H1 (cell line): Measurements from ENCODE around the gene MFAP3L. TPM values are rescaled to one million over a fixed set of nuclear protein-coding genes. Genes with fewer than 3 reads are reported as not detected.

ENCODE experiments used
- CTCF ChIA-PET: fragments of 300-600 bp; sonication (Branson Sonifier 250); formaldehyde crosslinking; loops from one replicate; lab custom pipeline; 2021; ENCODE audit not compliant: partially characterized antibody; lab: Charles Lee
- POLR2A ChIA-PET: fragments of 300-600 bp; sonication (Branson Sonifier 250); formaldehyde crosslinking; loops from one replicate; lab custom pipeline; 2021; ENCODE audit warnings: inconsistent platforms; ENCODE audit not compliant: partially characterized antibody; lab: Charles Lee
- DNase-seq, 2 experiments: peaks; one replicate each; pipeline versions ENCODE4 v3.0.0 to v3.0.0-alpha.2; 2010 to 2022; ENCODE audit warnings: low spot score in 2 of 2, low read depth in 1 of 2, mixed read lengths in 1 of 2
- FAIRE-seq: peaks from 2 replicates; lab custom pipeline; 2011; peaks lifted over from hg19 to GRCh38; lab: Jason Lieb, UNC
- H2AFZ ChIP-seq: 2 replicates; pipeline ENCODE4 v1.8.1; 2012; ENCODE audit warnings: low read length, inconsistent platforms
- H2AK5ac ChIP-seq: 2 replicates; pipeline ENCODE4 v1.6.1; 2013; ENCODE audit warnings: low read depth, low read length
- H2BK120ac ChIP-seq: replicated peaks from 2 replicates; pipeline ENCODE3; 2013; ENCODE audit warnings: low read depth, low read length, inconsistent platforms
- H2BK12ac ChIP-seq: 2 replicates; pipeline ENCODE4 v1.6.1; 2013; ENCODE audit warnings: low read depth, low read length
- H2BK15ac ChIP-seq: 2 replicates; pipeline ENCODE4 v1.6.1; 2013; ENCODE audit warnings: low read length
- H2BK20ac ChIP-seq: 2 replicates; pipeline ENCODE4 v1.6.1; 2013; ENCODE audit warnings: low read length
- H2BK5ac ChIP-seq: 2 replicates; pipeline ENCODE4 v1.6.1; 2013; ENCODE audit warnings: low read depth, low read length
- H3K14ac ChIP-seq: 2 replicates; pipeline ENCODE4 v1.6.1; 2013; ENCODE audit warnings: inconsistent platforms; ENCODE audit not compliant: insufficient read length
- H3K18ac ChIP-seq: 2 replicates; pipeline ENCODE4 v1.6.1; 2013; ENCODE audit warnings: low read length; ENCODE audit errors: extremely low read depth
- H3K23ac ChIP-seq: 2 replicates; pipeline ENCODE4 v1.6.1; 2013; ENCODE audit warnings: inconsistent platforms; ENCODE audit not compliant: insufficient read length
- H3K23me2 ChIP-seq: 2 replicates; pipeline ENCODE4 v1.6.1; 2013; ENCODE audit warnings: low read depth, low read length
- H3K27ac ChIP-seq: 2 replicates; pipeline ENCODE4 v1.6.1; 2011; ENCODE audit warnings: low read depth, low read length, inconsistent platforms
- H3K27me3 ChIP-seq, 4 experiments: replicated peaks in 1 of 4; 1 replicate in 1 of 4; 2 replicates in 3 of 4; pipeline versions ENCODE4 v1.6.1 to v1.8.1; 2011 to 2013; ENCODE audit warnings: low read length in 3 of 4, mild to moderate bottlenecking in 3 of 4, inconsistent platforms in 2 of 4, mixed read lengths in 2 of 4, moderate library complexity in 1 of 4; ENCODE audit not compliant: control insufficient read depth in 3 of 4, insufficient read depth in 3 of 4; ENCODE audit errors: extremely low read depth in 1 of 4
- H3K36me3 ChIP-seq, 4 experiments: 2 replicates each; pipeline versions ENCODE4 v1.6.1 to v1.8.1; 2011 to 2013; ENCODE audit warnings: mild to moderate bottlenecking in 4 of 4, low read length in 3 of 4, moderate library complexity in 2 of 4, control low read depth in 1 of 4, inconsistent platforms in 1 of 4; ENCODE audit not compliant: insufficient read depth in 4 of 4, control insufficient read depth in 2 of 4
- H3K4ac ChIP-seq: replicated peaks from 2 replicates; pipeline ENCODE3; 2013; ENCODE audit warnings: low read length, low read depth, mixed read lengths, inconsistent platforms; ENCODE audit not compliant: insufficient read length
- H3K4me1 ChIP-seq, 4 experiments: replicated peaks in 1 of 4; 1 replicate in 1 of 4; 2 replicates in 3 of 4; pipeline versions ENCODE4 v1.6.1 to v1.8.1; 2011 to 2013; ENCODE audit warnings: low read length in 3 of 4, inconsistent platforms in 2 of 4, mixed read lengths in 1 of 4; ENCODE audit not compliant: insufficient read depth in 4 of 4, control insufficient read depth in 3 of 4
- H3K4me2 ChIP-seq, 2 experiments: 2 replicates each; pipeline versions ENCODE4 v1.6.1 to v1.8.1; 2011 to 2013; ENCODE audit warnings: low read depth in 2 of 2, low read length in 2 of 2, control low read depth in 1 of 2, inconsistent platforms in 1 of 2, mild to moderate bottlenecking in 1 of 2; ENCODE audit not compliant: insufficient read depth in 1 of 2
- H3K4me3 ChIP-seq, 4 experiments: fragments of 200-600, 300-600 bp in 1 of 4; sonication (generic), shearing (Covaris generic), sonication (Bioruptor Twin) in 1 of 4; 2 replicates each; pipeline versions ENCODE4 v1.5.1 to v1.8.1; 2011 to 2016; ENCODE audit warnings: low read length in 4 of 4, low read depth in 3 of 4, control low read depth in 2 of 4, inconsistent platforms in 2 of 4, mild to moderate bottlenecking in 2 of 4, mixed read lengths in 1 of 4, moderate library complexity in 1 of 4; ENCODE audit not compliant: insufficient read depth in 2 of 4; ENCODE audit errors: extremely low read depth in 1 of 4
- H3K56ac ChIP-seq: replicated peaks from 2 replicates; pipeline ENCODE3; 2013; ENCODE audit warnings: low read depth, mild to moderate bottlenecking, mixed read lengths, low read length, inconsistent platforms; ENCODE audit not compliant: insufficient read length
- H3K79me1 ChIP-seq: 2 replicates; pipeline ENCODE4 v1.6.1; 2013; ENCODE audit warnings: low read depth, low read length, control low read depth
- H3K79me2 ChIP-seq, 2 experiments: 2 replicates each; pipeline versions ENCODE4 v1.6.1 to v1.8.1; 2012 to 2013; ENCODE audit warnings: low read length in 2 of 2, mild to moderate bottlenecking in 2 of 2, inconsistent platforms in 1 of 2; ENCODE audit not compliant: insufficient read depth in 2 of 2, control insufficient read depth in 1 of 2
- H3K9ac ChIP-seq, 4 experiments: replicated peaks in 1 of 4; 1 replicate in 1 of 4; 2 replicates in 3 of 4; pipeline versions ENCODE4 v1.6.1 to v1.8.1; 2011 to 2013; ENCODE audit warnings: low read depth in 3 of 4, low read length in 3 of 4, control low read depth in 2 of 4, mild to moderate bottlenecking in 2 of 4, moderate library complexity in 2 of 4, inconsistent platforms in 1 of 4; ENCODE audit errors: extremely low read depth in 1 of 4
- H3K9me3 ChIP-seq, 2 experiments: 2 replicates each; pipeline versions ENCODE4 v1.6.1 to v1.8.1; 2012 to 2013; ENCODE audit warnings: mild to moderate bottlenecking in 2 of 2, moderate library complexity in 2 of 2, control low read depth in 1 of 2, inconsistent platforms in 1 of 2, low read depth in 1 of 2, low read length in 1 of 2, mixed read lengths in 1 of 2; ENCODE audit not compliant: insufficient read depth in 2 of 2
- H4K20me1 ChIP-seq, 2 experiments: replicated peaks in 1 of 2; 2 replicates each; pipeline versions ENCODE3 to v1.8.1; 2011 to 2013; ENCODE audit warnings: inconsistent platforms in 2 of 2, low read length in 2 of 2, mild to moderate bottlenecking in 1 of 2; ENCODE audit not compliant: insufficient read depth in 2 of 2, control insufficient read depth in 1 of 2
- H4K5ac ChIP-seq: 2 replicates; pipeline ENCODE4 v1.6.1; 2013; ENCODE audit warnings: low read length, low read depth, mixed read lengths, inconsistent platforms; ENCODE audit not compliant: insufficient read length
- H4K8ac ChIP-seq: 2 replicates; pipeline ENCODE4 v1.8.0; 2013; ENCODE audit warnings: mild to moderate bottlenecking, moderate library complexity, low read length, inconsistent platforms; ENCODE audit not compliant: insufficient read depth; ENCODE audit errors: extremely low read depth
- H4K91ac ChIP-seq: replicated peaks from 2 replicates; pipeline ENCODE3; 2013; ENCODE audit warnings: low read length, mixed read lengths, inconsistent platforms; ENCODE audit not compliant: insufficient read length
- CBX8 ChIP-seq: fragments of 300-800, 300-1000 bp; sonication (generic); IDR thresholded peaks from 2 replicates; pipeline ENCODE4 v1.7.1; 2016; ENCODE audit warnings: low read depth, low read length, borderline replicate concordance
- KDM5A ChIP-seq: fragments of 200-600 bp; IDR thresholded peaks from 2 replicates; pipeline ENCODE4 v1.7.1; 2012; ENCODE audit warnings: mild to moderate bottlenecking, low read length, inconsistent platforms, mixed read lengths
- RNF2 ChIP-seq: fragments of 200-900, 300-1000 bp; sonication (generic); IDR thresholded peaks from 2 replicates; pipeline ENCODE4 v1.7.1; 2016; ENCODE audit warnings: borderline replicate concordance, low read depth, mild to moderate bottlenecking, antibody characterized with exemption, low read length; ENCODE audit not compliant: poor library complexity, severe bottlenecking; ENCODE audit errors: missing control alignments
- WGBS, 2 experiments: shearing (Covaris generic) in 1 of 2; methylation state at CpG; one replicate each; pipeline versions ENCODE4 v1.1.6 to v1.1.7; 2013 to 2015; ENCODE audit warnings: low lambda C conversion rate in 2 of 2, mixed read lengths in 2 of 2, inconsistent platforms in 1 of 2, low coverage in 1 of 2, missing lambda C conversion rate in 1 of 2; ENCODE audit not compliant: insufficient replicate concordance in 2 of 2, insufficient coverage in 1 of 2, insufficient read length in 1 of 2; ENCODE audit errors: extremely low coverage in 1 of 2, missing lambda C conversion rate in 1 of 2; 5-methylcytosine and 5-hydroxymethylcytosine counted together
- polyA plus RNA-seq, 7 experiments: library from polyadenylated mRNA; depleted of rRNA in 3 of 7; stranded (reverse) in 5 of 7; unstranded in 2 of 7; fragments of >200 nt in 5 of 7; fragments of 200-250 nt in 2 of 7; gene quantifications; 1 replicate in 5 of 7; 2 replicates in 1 of 7; 4 replicates in 1 of 7; pipeline versions ENCODE4 v1.2.1 to v1.2.3, GENCODE V29; 2011 to 2013; ENCODE audit warnings: missing spikeins in 2 of 7, mixed read lengths in 2 of 7
- total RNA-seq: library from RNA; stranded (reverse); fragmentation: NEBNext Ultra II Directional; extraction: Animal tissue kit (Norgen Biotek cat#: 25700); gene quantifications from 2 replicates; pipeline ENCODE4 v1.2.1, GENCODE V29; 2021

The MFAP3L gene
- total and polyA plus RNA-seq, 2 of the 8 experiments (the other 6 are each of a cell fraction or from before 2014, with no cell fraction given): 7.0 to 9.8 TPM

GRCh38 chr4:169984745-169985144 is 41.5 kb downstream of the MFAP3L start:
- Histone ChIP-seq H3K79me2 (no peaks in the 10 kb centered on the region), H4K91ac (no peak overlapping the region), H3K4ac (no peak overlapping the region), H3K4me1 (peaks cover 0 to 6% (median 0%) of the 10 kb centered on the region in 4 experiments; a peak in 1 of 7 replicates), H4K20me1 (no peaks in the 10 kb centered on the region), H2BK120ac (no peak overlapping the region), H3K56ac (no peak overlapping the region), H3K18ac (no peak overlapping the region), H3K4me3 (no peak overlapping the region), H3K23ac (no peak overlapping the region), H2BK15ac (no peak overlapping the region), H3K9me3 (no peaks in the 10 kb centered on the region), H2AFZ (no peak overlapping the region), H3K79me1 (no peaks in the 10 kb centered on the region), H2BK20ac (no peak overlapping the region), H3K27ac (no peak overlapping the region), H2BK12ac (no peak overlapping the region), H3K36me3 (no peaks in the 10 kb centered on the region), H3K27me3 (no peaks in the 10 kb centered on the region), H4K5ac (no peak overlapping the region), H3K9ac (no peak overlapping the region), H3K14ac (no peak overlapping the region), H3K23me2 (no peaks in the 10 kb centered on the region), H4K8ac (no peak overlapping the region), H2BK5ac (no peak overlapping the region), H2AK5ac (no peak overlapping the region), H3K4me2 (no peak overlapping the region)
- 87% methylated on average over 4 of the region's 4 CpGs; no CpG with 5 or more reads in 1 of the 2 experiments for WGBS, 2 experiments
- ChIA-PET POLR2A (interaction anchor here (0.6 to 1.4 kb wide), 3 partner anchors 43 to 176 kb away, joined by 3 read pairs; no protein-coding TSS in a partner anchor), CTCF (interaction anchor here (0.6 to 1.2 kb wide), 5 partner anchors 8 to 935 kb away, joined by 3 to 5 read pairs (median 4); no protein-coding TSS in a partner anchor)
- no peak for DNase-seq
- no peak for FAIRE-seq
- TF ChIP-seq KDM5A: no peak
- TF ChIP-seq CBX8: no peak
- no peak for TF ChIP-seq RNF2
